Naive B cell (primary cell): Measurements from ENCODE around the gene ZFHX3. TPM values are rescaled to one million over a fixed set of nuclear protein-coding genes. Genes with fewer than 3 reads are reported as not detected.

Experiments
- ATAC-seq, 2 donors: fragments of 150-1000 bp; cut with Tn5 transposase; 2 replicates each; pipeline ENCODE4 v1.10.0; 2021; ENCODE audit warnings: low read depth in 2 of 2, mild to moderate bottlenecking in 2 of 2, moderate library complexity in 2 of 2
- DNase-seq: peaks from one replicate; pipeline ENCODE4 v3.0.0; 2022
- H3K27ac Mint-ChIP-seq, 6 donors: one replicate each; pipeline ENCODE4 v1.8.0; 2020 to 2022; ENCODE audit warnings: mild to moderate bottlenecking in 6 of 6, mixed read lengths in 6 of 6, moderate library complexity in 5 of 6, inconsistent platforms in 2 of 6
- H3K27me3 Mint-ChIP-seq, 3 donors: one replicate each; pipeline ENCODE4 v1.8.0; 2021 to 2022; ENCODE audit warnings: mixed read lengths in 3 of 3, mild to moderate bottlenecking in 1 of 3
- H3K36me3 Mint-ChIP-seq, 2 donors: one replicate each; pipeline ENCODE4 v1.8.0; 2020 to 2022; ENCODE audit warnings: mixed read lengths in 2 of 2, inconsistent platforms in 1 of 2, mild to moderate bottlenecking in 1 of 2
- H3K4me1 Mint-ChIP-seq, 3 donors: one replicate each; pipeline ENCODE4 v1.8.0; 2020 to 2022; ENCODE audit warnings: mixed read lengths in 3 of 3, inconsistent platforms in 1 of 3, mild to moderate bottlenecking in 1 of 3, moderate library complexity in 1 of 3
- H3K4me3 Mint-ChIP-seq, 8 donors: one replicate each; pipeline ENCODE4 v1.8.0; 2020 to 2022; ENCODE audit warnings: mild to moderate bottlenecking in 8 of 8, mixed read lengths in 8 of 8, moderate library complexity in 8 of 8, inconsistent platforms in 2 of 8
- H3K9me3 Mint-ChIP-seq, 7 donors: one replicate each; pipeline ENCODE4 v1.8.0; 2020 to 2022; ENCODE audit warnings: mixed read lengths in 7 of 7, mild to moderate bottlenecking in 5 of 7, inconsistent platforms in 2 of 7, moderate library complexity in 1 of 7
- polyA plus RNA-seq, 6 donors: library from polyadenylated mRNA; unstranded; fragments of 300-500 nt; fragmentation: Illumina TruSeq; gene quantifications; one replicate each; pipeline ENCODE4 v1.2.3, GENCODE V29; 2021; ENCODE audit warnings: low read depth in 6 of 6

The ZFHX3 gene
- polyA plus RNA-seq, 6 donors from 2014 or later = 0.08 to 0.61 (median 0.24) TPM; not detected in 1

DNA sequence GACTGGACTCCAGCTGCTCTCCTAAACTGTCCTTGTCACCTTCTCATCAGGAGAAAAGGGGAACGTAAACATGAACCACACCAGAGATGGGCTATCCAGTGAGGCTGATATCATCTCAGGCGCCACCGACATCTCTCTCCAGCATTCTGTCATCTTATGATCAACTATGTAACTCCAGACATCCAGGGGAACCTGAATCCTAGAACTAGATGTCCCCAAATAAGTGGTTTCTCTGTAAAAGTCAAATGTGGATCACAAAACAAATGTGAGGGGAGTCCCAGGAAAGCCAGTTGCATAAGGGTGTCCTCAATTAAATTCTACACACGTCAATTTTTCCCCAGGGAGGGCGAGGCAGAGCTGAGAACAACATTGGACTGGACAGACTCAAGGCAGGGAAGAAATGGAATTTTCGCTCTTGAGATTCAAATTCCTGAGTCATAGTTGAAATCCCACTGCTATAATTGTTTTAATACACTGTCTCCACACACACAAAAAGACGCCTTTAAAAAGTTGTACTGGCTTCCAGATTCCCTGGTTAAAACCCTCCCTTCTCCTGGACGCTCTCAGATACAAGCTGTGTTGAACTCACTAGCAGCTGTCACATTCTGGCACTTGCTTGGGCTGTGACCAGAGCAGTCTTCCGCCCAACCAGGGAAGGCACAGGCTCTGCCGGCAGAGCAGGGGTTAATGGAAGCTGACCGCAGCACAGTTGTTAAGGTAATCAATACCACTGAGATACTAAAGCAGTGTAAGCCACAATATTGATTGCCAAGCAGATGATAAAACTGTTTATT, 62.6 kb downstream of the ZFHX3 start:
- Mint-ChIP-seq H3K36me3 (no peaks in the 10 kb centered on the region), H3K27ac (peak overlapping the region in 1 of 6 donors; percentile 58), H3K4me1 (peaks cover 0 to 7% (median 7%) of the 10 kb centered on the region in 3 donors), H3K27me3 (no peaks in the 10 kb centered on the region), H3K9me3 (no peaks in the 10 kb centered on the region), H3K4me3 (no peak overlapping the region)
- ATAC-seq (no peak), DNase-seq (no peak)

DNA sequence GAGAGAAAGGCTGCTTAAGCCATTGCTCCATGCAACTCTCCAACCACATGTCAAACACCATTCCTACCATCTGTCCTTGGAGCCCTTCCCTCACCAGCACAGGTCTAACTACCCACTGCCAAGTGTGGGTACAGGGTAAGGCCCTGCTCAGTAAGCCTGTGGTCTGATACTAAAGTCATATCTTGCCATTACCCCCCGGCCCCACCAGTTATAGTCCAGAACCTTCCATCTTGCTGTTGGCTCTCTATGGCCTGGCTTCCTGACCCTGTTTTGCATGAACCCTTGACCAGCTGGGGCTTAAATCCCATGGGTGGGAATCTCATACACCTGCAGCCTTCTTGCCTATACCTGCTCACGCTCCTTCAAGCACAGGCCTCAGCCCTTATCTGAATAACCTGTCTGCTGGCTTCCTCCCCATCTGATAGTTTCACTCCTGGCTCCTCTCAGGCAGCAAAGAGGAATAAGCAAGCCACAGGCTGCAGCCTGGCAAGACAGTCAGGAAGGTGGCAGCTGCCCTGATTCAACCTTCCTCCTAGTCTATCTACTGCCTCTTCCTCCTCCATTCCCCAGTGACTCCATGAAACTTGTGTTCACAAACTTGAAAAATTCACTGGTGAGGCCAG, 64.1 kb downstream of the ZFHX3 start:
- H3K27me3 Mint-ChIP-seq = no peaks in the 10 kb centered on the region

DNA sequence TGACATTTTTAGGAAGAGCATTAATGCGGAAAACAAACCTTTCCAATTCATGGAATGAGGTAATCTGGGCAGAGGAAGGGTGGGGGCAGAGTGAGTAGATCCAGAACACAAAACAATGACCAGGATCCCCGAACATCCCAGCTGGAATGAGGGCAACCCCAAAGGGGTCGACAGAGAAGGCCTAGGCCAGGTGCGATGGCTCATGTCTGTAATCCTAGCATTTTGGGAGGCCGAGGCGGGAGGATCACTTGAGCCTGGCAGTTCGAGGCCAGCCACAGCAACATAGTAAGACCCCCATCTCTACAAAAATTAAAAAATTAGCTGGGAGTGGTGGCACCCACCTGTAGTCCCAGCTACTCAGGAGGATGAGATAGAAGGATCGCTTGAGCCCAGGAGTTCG, 64.7 kb downstream of the ZFHX3 start:
- Mint-ChIP-seq H3K27me3 (no peaks in the 10 kb centered on the region), H3K36me3 (no peaks in the 10 kb centered on the region), H3K27ac (no peak overlapping the region), H3K4me3 (no peak overlapping the region), H3K4me1 (peaks cover 0 to 13% (median 4%) of the 10 kb centered on the region in 3 donors), H3K9me3 (no peaks in the 10 kb centered on the region)
- ATAC-seq (no peak), DNase-seq (no peak)

More for the DNA sequence above, 64.1 kb downstream of the ZFHX3 start:
- Mint-ChIP-seq H3K4me1 (peaks cover 0 to 8% (median 4%) of the 10 kb centered on the region in 3 donors), H3K9me3 (no peaks in the 10 kb centered on the region), H3K36me3 (no peaks in the 10 kb centered on the region), H3K27ac (no peak overlapping the region), H3K4me3 (no peak overlapping the region)
- ATAC-seq (no peak), DNase-seq (no peak)

DNA sequence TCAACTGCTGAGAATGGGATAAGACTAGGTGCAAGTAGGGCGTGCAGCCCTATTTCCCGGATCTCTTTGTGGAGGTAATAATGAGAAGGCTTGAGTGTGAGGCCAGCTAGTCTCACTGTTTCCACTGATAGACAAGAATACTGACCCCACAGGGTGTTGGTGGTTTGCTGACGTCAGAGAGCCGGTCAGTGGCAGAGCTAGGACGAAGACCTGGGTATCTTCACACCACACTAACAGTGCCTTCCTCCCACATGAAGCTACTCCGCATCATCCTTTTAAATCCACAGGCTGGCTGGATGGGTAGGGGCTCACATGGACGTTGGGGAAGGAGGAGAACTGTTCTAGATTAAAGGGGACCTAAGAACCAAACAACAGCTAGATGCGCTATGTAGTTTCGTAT, 68.0 kb downstream of the ZFHX3 start:
- Mint-ChIP-seq H3K27me3 (no peaks in the 10 kb centered on the region), H3K4me1 (peaks cover 4 to 16% (median 5%) of the 10 kb centered on the region in 3 donors), H3K36me3 (no peaks in the 10 kb centered on the region), H3K4me3 (no peak overlapping the region), H3K9me3 (no peaks in the 10 kb centered on the region), H3K27ac (no peak overlapping the region)
- DNase-seq = no peak
- no peak for ATAC-seq

DNA sequence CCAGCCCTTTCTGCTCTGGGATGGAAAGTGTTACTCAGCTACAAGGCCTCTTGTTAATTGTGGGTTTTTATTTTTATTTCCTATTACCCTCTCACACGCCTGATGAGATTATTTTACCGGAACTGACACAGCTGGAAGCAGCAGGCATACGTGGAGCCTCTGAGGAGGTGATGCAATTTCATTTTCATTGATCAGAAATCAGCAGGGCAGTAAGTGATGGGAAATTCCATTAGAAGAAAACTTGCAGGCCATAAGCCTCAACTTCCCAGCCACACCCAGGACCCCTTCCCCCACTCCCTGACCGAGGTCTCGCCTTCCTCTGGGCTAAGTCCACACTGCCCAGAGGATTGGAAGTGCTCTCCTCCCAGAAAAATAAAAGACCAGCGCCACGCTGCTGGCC, 69.7 kb downstream of the ZFHX3 start:
- H3K4me3 Mint-ChIP-seq = no peak overlapping the region
- no peak for DNase-seq
- no peak for ATAC-seq
- H3K4me1 Mint-ChIP-seq = peaks cover 2 to 16% (median 5%) of the 10 kb centered on the region in 3 donors
- no peaks in the 10 kb centered on the region for H3K36me3 Mint-ChIP-seq
- H3K27me3 Mint-ChIP-seq = no peaks in the 10 kb centered on the region
- H3K27ac Mint-ChIP-seq = no peak overlapping the region
- H3K9me3 Mint-ChIP-seq = peaks cover 0 to 2% (median 0%) of the 10 kb centered on the region in 7 donors

DNA sequence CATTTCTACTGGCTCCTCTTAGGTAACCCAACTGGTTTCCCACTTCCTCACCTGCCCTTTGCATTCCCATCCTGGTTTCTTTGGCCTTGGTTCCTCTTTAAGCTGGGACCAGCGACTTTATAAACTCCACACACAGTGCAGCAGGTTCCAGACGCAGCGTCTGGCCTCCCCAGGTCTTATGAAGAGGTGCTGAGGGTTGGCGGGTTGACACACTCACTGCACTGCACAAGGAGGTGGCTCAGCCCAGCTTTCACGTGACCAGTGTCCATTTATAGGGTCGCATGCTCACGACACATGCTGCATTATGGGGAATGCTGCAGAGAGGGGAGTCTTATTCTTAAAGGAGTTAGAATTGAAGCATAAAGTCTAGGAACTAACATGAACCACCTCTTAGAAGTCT, 70.8 kb downstream of the ZFHX3 start:
- Mint-ChIP-seq H3K4me1 (peaks cover 4 to 16% (median 5%) of the 10 kb centered on the region in 3 donors), H3K9me3 (peaks cover 0 to 8% (median 0%) of the 10 kb centered on the region in 7 donors), H3K36me3 (no peaks in the 10 kb centered on the region), H3K4me3 (no peak overlapping the region), H3K27ac (peak overlapping the region in 1 of 6 donors; percentile 33), H3K27me3 (no peaks in the 10 kb centered on the region)
- DNase-seq (no peak), ATAC-seq (no peak)

DNA sequence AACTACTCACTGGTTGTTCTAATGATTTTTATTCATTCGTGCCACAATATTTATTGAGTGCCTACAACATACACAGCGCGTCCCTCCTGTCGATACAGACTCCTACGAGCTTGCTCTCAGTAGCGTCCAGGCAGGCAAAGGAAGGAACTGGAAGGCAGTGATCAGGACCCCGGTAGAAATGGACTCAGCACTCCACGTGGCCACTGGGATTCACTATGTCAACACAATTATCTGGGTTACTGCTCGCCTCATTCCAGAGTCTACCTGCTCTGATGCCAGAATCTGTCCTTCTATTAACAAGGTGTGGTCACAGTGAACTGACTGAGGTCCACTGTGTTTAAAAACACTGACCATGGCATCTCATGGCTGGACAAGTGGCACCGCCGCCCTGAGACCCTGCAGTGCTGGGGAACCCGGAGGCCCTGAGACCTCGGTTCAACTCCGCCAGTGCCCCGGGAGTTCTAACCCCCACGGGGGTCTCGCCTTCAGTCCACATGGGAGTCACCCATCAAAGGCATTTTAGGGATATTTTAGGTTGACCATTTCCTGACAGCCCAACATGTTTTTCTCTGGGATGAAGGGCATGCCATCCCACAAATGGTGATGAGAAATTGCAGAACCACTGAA, 71.4 kb downstream of the ZFHX3 start:
- H3K36me3 Mint-ChIP-seq = no peaks in the 10 kb centered on the region
- no peak overlapping the region for H3K27ac Mint-ChIP-seq

DNA sequence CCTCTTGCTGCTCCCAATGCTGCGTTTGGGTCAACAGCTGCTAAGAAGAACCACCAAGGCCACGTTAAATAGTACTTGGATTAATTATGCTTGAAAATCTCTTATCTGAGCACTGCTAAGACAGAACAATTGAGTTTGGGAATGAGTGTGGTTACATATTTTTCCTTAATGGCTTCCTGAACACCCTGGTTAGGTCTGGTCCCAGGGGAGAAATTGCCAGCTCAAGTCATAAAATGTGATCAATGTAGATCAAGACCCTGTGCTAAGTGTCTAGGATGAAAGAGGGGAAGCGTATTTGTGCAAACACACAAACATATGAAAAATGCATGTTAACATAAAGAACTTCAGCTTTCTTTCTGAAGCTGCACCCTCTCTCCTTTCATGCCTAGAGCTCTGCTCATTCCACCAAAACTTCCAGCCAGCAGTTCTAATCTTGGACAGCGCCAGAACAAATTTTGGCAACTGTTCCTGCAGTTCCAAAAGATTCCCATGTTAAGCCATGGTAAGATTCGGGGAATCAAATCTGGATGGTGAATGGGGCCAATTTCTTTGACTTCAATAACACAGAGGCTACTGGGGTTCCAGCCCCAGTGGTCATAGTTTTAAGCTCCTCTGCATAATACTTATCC, 72.0 kb downstream of the ZFHX3 start:
- H3K9me3 Mint-ChIP-seq = peaks cover 0 to 8% (median 0%) of the 10 kb centered on the region in 7 donors
- no peak for ATAC-seq
- H3K27ac Mint-ChIP-seq = no peak overlapping the region
- H3K36me3 Mint-ChIP-seq = no peaks in the 10 kb centered on the region
- no peak overlapping the region for H3K4me3 Mint-ChIP-seq
- no peaks in the 10 kb centered on the region for H3K27me3 Mint-ChIP-seq
- H3K4me1 Mint-ChIP-seq = peaks cover 4 to 16% (median 5%) of the 10 kb centered on the region in 3 donors
- DNase-seq = no peak

More for the DNA sequence above, 71.4 kb downstream of the ZFHX3 start:
- Mint-ChIP-seq H3K27me3 (no peaks in the 10 kb centered on the region), H3K4me1 (peaks cover 4 to 16% (median 5%) of the 10 kb centered on the region in 3 donors), H3K4me3 (no peak overlapping the region), H3K9me3 (peaks cover 0 to 8% (median 0%) of the 10 kb centered on the region in 7 donors)
- ATAC-seq (no peak), DNase-seq (no peak)

DNA sequence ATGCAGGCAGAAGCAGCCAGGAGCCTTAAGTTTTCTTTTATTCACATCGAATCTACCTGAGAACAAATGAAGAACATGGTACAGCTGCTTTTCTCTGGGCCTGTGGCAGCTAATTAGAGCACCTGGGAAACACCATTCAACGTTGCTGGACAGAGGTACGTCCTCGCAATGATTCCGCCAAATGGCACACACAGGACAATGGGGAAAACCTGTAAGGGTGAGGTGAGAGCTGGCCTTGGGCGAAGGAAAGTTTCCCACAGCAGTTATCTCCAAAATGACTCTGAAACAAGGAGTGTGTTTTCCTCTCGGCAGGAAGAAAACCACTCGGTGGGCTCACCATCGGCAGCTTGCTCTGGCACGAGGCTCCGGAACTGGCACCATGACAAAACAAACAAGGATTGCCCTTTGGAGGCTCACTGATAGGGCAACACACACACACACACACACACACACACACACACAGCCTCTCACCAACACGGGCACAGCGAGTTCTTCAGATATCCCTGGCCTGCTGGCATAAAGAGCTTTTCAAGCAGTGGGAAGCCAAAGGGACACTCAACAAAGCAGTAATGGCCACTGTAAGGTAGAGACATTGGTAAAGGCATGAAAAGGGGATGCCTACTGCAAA, 73.7 kb downstream of the ZFHX3 start:
- no peak for DNase-seq
- H3K36me3 Mint-ChIP-seq = no peaks in the 10 kb centered on the region

DNA sequence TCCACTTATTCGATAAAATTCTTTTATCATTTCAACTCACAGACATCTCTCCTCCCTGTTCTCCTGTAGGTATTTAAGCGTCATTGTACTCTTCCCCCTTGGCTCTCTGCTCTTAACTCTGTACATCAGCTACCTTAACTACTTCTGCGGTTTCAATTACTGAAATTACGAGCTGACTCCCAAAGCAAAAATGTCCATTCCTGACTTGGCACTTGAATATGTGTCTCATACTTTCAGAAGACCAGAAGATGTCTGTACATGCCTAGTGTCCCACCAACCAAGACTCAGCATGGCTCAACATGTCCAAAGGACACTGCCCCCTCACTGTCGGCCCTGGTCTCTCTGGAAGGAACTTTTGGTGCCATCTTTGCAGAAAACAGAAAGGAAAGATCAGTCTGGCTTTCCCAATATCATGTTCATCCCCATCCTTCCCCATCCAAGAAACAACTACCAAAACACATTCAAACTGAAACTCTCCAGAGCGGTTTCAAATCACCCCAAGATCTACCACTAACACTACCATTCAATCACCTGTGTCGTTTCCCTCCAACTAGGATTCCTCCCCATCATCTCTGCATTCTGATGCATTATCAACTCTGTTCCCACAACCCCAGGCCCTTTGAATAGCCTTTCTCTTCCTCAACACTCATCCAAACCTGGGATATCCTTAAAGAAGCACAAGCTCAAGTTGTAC, 74.9 kb downstream of the ZFHX3 start:
- H3K27ac Mint-ChIP-seq = peak overlapping the region in 1 of 6 donors; percentile 18
- DNase-seq (no peak), ATAC-seq (no peak)
- H3K9me3 Mint-ChIP-seq = peaks cover 0 to 8% (median 0%) of the 10 kb centered on the region in 7 donors
- no peaks in the 10 kb centered on the region for H3K36me3 Mint-ChIP-seq
- H3K27me3 Mint-ChIP-seq = no peaks in the 10 kb centered on the region
- H3K4me3 Mint-ChIP-seq = no peak overlapping the region
- peaks cover 3 to 5% (median 4%) of the 10 kb centered on the region in 3 donors for H3K4me1 Mint-ChIP-seq

More for the DNA sequence above, 73.7 kb downstream of the ZFHX3 start:
- Mint-ChIP-seq H3K4me3 (no peak overlapping the region), H3K4me1 (peaks cover 4 to 8% (median 5%) of the 10 kb centered on the region in 3 donors), H3K9me3 (peaks cover 0 to 8% (median 0%) of the 10 kb centered on the region in 7 donors), H3K27ac (no peak overlapping the region), H3K27me3 (no peaks in the 10 kb centered on the region)
- no peak for ATAC-seq

DNA sequence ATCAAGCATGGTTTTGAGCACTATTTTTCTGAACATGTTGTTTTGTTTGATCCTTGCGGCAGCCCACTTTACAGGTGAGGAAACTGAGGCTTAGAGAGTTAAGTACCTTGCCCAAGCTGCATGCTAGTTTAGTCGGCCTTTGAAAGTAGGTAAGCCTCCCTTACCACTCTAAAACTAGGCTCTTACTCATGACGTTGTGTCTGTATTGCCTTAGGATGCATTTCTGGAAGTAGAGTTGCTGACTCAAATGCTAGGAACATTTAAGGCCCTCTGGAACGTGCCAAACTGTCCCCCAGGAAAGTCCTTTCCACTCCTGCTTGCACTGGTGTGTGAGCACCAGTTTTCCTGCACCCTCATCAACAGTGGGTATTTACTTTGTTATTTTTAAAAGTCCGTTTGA, 76.6 kb downstream of the ZFHX3 start:
- Mint-ChIP-seq H3K27me3 (no peaks in the 10 kb centered on the region), H3K36me3 (no peaks in the 10 kb centered on the region), H3K9me3 (peaks cover 0 to 8% (median 0%) of the 10 kb centered on the region in 7 donors), H3K4me3 (no peak overlapping the region), H3K4me1 (peaks cover 0 to 4% (median 0%) of the 10 kb centered on the region in 3 donors), H3K27ac (peak overlapping the region in 1 of 6 donors; percentile 56)
- DNase-seq (no peak), ATAC-seq (no peak)

DNA sequence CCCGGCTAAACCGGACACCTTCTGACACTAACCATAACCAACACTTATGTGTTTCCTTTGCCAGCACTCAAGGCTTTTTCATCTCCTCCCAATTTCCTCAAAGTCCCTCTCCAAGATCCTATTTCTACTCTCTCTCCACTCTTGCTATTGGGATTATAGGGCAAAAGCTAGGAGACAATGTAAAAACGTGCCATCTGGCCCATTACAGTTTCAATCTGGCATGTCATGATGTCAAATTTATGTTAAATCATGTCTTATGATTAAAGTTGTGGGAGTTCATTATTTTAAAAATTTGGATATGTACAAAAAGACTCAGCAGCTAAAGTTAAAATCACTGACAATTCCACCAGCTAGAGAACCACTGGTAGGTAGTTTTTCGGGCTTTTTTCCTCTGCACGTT, 77.3 kb downstream of the ZFHX3 start:
- no peaks in the 10 kb centered on the region for H3K27me3 Mint-ChIP-seq
- H3K4me3 Mint-ChIP-seq = no peak overlapping the region
- H3K4me1 Mint-ChIP-seq = peaks cover 0 to 4% (median 0%) of the 10 kb centered on the region in 3 donors
- H3K9me3 Mint-ChIP-seq = peaks cover 0 to 8% (median 0%) of the 10 kb centered on the region in 7 donors
- H3K36me3 Mint-ChIP-seq = no peaks in the 10 kb centered on the region
- DNase-seq (no peak), ATAC-seq (no peak)
- no peak overlapping the region for H3K27ac Mint-ChIP-seq
